CD4-positive, alpha-beta T cell treated with Interleukin-10 for 1 hour (primary cell): ENCODE measurements around the gene PSME2.
"Not testable (repeated sequence)": the region's sequence is repeated elsewhere in the genome, so short reads cannot be mapped to it uniquely, and the experiment has no call there.

Source experiments
- DNase-seq: peaks from one replicate; pipeline ENCODE4 v3.0.0-alpha.2; 2020

PSME2 gene

GRCh38 chr14:24110523-24110922, 35.9 kb downstream of the PSME2 start:
- no peak for DNase-seq

- DNase-seq = no peak
Observed at GRCh38 chr14:24110060-24110459, 36.4 kb downstream of the PSME2 start.

DNA sequence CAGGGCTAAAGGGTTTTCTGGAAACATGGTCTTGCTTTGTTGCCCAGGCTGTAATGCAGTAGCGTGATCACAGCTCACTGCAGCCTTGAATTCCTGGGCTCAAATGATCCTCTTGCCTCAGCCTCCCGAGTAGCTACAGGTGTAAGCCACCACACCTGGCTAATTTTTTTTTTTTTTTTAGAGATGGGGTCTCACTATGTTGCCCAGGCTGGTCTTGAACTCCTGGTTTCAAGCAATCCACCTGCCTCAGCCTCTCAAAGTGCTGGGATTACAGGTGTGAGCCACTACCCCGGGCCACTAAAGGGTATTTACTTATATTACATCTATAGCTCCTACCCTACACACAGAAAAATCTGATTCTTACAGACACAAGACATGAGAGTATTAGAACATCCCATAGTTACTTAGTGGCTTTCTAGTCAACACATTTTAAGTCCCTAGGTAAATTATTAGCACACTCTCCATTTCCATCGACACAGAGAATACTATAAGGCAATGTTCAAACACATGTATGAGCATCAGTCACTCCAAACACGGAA, 38.0 kb downstream of the PSME2 start:
- DNase-seq = no peak

GRCh38 chr14:24106672-24107271, 39.6 kb downstream of the PSME2 start:
- DNase-seq = no peak

DNA sequence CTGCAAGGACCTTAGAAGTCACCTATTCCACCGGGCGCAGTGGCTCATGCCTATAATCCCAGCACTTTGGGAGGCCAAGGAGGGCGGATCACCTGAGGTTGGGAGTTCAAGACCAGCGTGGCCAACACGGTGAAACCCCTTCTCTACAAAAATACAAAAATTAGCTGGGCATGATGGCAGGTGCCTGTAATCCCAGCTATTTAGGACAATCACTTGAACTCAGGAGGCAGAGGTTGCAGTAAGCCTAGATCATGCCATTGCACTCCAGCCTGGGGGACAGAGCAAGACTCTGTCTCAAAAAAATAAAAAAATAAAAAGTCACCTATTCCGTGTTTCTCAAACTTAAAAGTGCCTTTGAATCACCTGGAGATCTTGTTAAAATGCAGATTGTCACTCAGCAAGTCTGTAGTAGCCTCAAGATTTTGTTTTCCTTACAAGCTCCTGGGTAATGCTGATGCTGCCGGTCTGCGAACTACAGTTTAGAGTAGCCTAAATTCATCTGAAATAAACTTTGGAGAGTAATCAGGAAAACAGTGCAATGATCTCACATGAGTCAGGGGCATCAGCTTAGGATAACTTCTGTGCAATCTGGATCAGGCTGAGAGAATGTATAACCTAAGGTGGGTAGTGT, 40.7 kb downstream of the PSME2 start:
- not testable (repeated sequence) for DNase-seq

DNA sequence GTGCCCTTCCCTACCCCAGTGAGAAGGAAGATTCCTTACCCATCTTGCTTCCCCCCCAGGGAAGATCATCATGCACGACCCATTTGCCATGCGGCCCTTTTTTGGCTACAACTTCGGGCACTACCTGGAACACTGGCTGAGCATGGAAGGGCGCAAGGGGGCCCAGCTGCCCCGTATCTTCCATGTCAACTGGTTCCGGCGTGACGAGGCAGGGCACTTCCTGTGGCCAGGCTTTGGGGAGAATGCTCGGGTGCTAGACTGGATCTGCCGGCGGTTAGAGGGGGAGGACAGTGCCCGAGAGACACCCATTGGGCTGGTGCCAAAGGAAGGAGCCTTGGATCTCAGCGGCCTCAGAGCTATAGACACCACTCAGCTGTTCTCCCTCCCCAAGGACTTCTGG, 43.0 kb downstream of the PSME2 start:
- DNase-seq = no peak

DNA sequence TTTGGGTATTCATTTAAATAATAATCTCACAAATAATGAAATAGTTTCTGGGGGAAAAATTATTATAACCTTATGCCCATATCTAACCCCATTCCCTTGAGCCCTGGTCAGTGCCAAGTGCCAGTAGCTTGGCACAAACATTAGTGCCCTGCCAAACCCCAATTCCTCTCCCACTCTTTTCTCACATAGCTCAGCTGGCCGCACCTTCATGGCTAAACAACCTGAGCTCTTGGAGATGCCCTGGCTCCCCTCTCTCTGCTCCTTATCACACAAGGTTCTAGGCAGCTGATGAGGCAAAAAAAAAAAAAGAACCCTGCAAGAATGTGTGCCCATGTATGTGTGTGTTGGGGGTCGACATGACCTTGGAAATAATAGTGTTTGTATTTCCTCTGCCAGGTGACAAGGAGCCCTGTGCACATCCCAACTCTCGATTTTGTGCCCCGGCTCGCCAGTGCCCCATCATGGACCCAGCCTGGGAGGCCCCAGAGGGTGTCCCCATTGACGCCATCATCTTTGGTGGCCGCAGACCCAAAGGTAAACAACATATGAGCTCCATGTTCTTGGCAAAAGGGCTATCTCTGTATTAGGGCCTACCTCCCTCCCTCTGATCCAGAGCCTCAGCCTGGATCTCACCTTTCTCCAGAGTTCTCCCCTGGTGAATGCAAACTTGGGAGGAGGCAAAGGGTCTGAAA, 43.9 kb downstream of the PSME2 start:
- DNase-seq = no peak

GRCh38 chr14:24100982-24101494, 45.4 kb downstream of the PSME2 start:
- no peak for DNase-seq

DNA sequence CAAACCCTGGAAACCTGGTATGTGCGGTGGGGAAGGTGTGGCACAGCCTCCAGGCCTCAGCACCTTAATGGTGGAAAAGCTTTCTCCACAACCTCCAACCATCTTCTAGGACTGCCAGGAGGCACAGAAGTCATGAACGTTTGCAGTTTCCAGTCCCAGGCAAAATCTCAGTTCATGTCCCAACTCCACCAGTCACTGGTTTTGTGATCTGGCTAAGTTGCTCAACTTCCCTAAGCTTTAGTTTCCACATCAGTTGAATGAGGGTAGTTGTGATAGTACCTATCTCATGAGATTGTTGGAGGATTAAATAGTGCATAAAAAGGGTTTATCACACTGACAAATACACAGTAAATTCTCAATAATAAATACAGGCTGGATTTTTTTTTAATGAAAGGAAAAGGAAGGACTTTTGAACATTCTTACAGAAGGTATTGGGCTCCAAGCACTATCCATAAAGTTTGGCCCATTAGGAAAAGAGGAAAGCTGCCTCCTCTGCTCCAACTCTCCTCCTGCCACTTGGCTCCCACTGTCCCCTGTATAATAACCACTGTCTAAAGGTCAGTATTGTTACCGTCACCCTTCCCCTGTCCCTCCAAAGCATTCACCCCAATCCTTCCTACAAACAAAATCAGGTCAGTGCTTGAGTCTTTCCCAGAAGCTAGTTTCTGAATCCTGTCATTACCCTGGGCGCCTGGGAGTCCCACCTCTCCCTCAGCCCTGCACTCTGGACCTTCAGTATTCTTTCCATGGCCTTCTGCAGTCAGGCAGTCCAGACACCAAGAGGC, 46.0 kb downstream of the PSME2 start:
- no peak for DNase-seq

GRCh38 chr14:24098927-24099813, 47.2 kb downstream of the PSME2 start:
- DNase-seq = no peak

DNA sequence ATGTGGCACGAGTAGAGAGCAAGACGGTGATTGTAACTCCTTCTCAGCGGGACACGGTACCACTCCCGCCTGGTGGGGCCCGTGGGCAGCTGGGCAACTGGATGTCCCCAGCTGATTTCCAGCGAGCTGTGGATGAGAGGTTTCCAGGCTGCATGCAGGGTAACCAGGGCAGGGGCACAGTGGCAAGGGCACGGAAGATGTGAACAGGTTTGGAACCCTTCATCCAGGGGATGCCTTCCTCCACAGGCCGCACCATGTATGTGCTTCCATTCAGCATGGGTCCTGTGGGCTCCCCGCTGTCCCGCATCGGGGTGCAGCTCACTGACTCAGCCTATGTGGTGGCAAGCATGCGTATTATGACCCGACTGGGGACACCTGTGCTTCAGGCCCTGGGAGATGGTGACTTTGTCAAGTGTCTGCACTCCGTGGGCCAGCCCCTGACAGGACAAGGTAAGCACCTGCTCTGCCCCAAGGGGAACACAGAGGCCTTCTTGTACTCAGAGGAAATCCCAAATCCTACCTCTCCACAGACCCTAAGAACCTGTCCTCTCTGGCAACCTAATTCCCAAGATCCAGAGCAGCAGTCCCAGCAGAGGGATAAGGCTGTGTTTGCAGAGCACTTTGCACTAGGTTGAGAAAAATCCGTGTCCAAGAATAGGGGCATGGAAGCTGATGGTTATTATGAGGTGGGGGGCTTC, 48.0 kb downstream of the PSME2 start:
- DNase-seq = no peak

DNA sequence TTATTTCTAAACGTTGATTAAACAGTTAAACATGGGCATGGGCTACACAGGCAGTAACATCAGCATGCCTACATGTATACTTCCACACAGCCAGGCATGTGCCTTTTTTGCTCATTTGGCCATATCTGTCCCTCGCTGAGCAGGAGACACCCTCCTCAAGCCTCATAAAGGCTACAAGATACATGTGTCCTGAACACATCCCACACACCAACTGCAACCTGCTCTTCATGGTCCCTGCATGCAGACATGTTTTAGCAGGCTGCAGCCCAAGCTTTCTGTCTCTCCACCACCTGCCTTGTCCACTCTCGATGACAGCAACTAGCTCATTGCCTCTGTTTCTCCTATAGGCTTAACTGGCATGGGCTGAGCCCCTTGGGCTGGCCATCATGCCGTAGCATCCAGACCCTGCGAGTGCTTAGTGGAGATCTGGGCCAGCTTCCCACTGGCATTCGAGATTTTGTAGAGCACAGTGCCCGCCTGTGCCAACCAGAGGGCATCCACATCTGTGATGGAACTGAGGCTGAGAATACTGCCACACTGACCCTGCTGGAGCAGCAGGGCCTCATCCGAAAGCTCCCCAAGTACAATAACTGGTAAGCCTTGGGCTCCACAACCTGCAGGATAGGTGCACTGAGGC, 49.7 kb downstream of the PSME2 start:
- DNase-seq = no peak

- peak; percentile 43 for DNase-seq
Observed at GRCh38 chr14:24095271-24096068, 50.9 kb downstream of the PSME2 start.

GRCh38 chr14:24094841-24095270, 51.6 kb downstream of the PSME2 start:
- DNase-seq = no peak

GRCh38 chr14:24093901-24094840, 52.2 kb downstream of the PSME2 start, which contains the start of gene PCK2:
PCK2 (plus strand) TSS chr14:24094311; CDS start chr14:24094406, 95 bp downstream.
- DNase-seq = peak; percentile 73
